Adipocyte (in vitro differentiated cells): ENCODE measurements around the gene CYP11A1.
A peak's percentile ranks its signal among the peaks of the same experiment; 100 is the strongest.

Experiments used
- DNase-seq: peaks from one replicate; pipeline ENCODE4 v3.0.0-alpha.2; 2015; ENCODE audit warnings: low read depth
- H3K27me3 ChIP-seq: replicated peaks from 2 replicates; pipeline ENCODE4 v1.7.0; 2013; ENCODE audit warnings: mild to moderate bottlenecking, low read length, moderate library complexity; ENCODE audit not compliant: control insufficient read depth, insufficient read depth
- H3K36me3 ChIP-seq: 2 replicates; pipeline ENCODE4 v1.7.0; 2013; ENCODE audit warnings: low read length, mild to moderate bottlenecking, moderate library complexity; ENCODE audit not compliant: control insufficient read depth, insufficient read depth, severe bottlenecking
- H3K4me1 ChIP-seq: 2 replicates; pipeline ENCODE4 v1.7.0; 2013; ENCODE audit warnings: mild to moderate bottlenecking, low read length, moderate library complexity; ENCODE audit not compliant: control insufficient read depth, insufficient read depth
- H3K4me3 ChIP-seq: 2 replicates; pipeline ENCODE4 v1.7.0; 2013; ENCODE audit warnings: mild to moderate bottlenecking, low read length, moderate library complexity
- H3K9ac ChIP-seq: 2 replicates; pipeline ENCODE4 v1.7.0; 2013; ENCODE audit warnings: mild to moderate bottlenecking, low read length, moderate library complexity
- H3K9me3 ChIP-seq: 2 replicates; pipeline ENCODE4 v1.7.0; 2013; ENCODE audit warnings: mild to moderate bottlenecking, low read length, moderate library complexity; ENCODE audit not compliant: control insufficient read depth

Gene CYP11A1

DNA sequence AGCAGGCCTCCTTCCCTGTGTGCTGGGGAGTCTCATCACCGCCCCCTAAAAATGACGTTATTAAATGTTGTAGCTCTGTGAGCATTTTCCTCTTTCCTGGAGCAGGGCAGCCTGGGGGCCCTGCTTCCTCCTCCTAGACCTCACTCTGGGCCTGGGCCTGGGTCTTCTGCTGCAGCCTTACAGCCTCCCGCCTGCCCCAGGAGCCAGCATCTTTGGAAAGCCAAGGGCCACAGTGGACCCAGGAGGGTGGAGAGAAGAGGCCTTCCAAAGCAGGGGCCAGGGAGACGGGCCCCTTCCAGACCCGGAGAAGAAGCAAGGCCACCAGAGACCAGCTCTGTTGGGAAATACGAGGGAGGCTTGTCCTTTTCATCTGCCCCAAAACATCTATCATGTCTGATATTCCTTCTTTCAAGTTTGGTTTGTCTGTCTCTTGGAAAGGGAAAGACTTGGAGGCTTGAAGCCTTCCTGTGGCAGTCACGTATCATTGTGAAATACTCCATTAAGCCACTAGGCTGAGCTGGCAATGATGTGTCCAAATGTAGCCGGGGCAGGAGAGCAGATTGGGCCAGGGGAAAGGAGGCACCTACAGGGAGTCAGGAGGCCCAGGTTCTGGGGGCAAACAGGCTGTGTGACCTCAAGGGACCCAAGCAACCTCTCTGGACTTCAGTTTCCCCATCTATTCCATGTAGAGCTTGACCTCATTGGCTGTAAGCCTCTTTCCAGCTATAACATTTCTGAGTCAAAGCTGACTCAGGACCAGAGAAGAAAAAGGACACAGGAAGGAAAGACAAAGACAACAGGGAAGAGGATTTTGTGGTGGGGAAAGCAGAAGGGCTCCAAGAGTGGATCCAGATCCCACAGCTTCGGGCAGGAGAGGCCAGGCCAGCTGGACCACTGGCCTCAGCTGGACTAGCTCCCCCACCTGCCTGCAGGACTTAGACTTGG lies 31.1 kb downstream of the CYP11A1 start:
- no peaks in the 10 kb centered on the region for H3K27me3 ChIP-seq
- peak overlapping the region; percentile 28 for H3K9ac ChIP-seq
- H3K9me3 ChIP-seq, result no peaks in the 10 kb centered on the region
- H3K36me3 ChIP-seq, result no peaks in the 10 kb centered on the region
- peak; percentile 19 for DNase-seq
- H3K4me1 ChIP-seq, result peaks cover 26% of the 10 kb centered on the region
- no peak overlapping the region for H3K4me3 ChIP-seq

DNA sequence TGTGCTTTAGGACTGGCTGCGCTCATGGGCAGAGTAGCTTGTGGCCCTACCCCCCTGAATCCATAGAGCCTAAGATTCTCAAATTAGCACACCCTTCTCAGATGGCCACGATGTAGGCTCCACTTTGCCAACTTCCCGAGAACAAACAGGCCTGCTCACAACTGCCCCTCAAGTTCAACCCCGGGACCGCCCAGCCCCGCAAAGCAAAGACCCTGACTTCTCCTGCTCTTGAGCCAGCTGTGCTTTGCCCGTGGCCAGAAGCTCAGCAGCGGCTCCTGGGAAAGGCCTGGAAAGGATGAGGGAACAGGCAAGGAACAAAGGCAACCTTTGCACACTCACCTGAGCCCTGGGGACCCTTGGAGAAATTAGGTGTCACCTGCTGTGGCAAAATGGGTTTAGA lies 32.0 kb downstream of the CYP11A1 start:
- DNase-seq, result no peak
- H3K36me3 ChIP-seq, result no peaks in the 10 kb centered on the region
- H3K4me3 ChIP-seq, result no peak overlapping the region
- H3K27me3 ChIP-seq, result no peaks in the 10 kb centered on the region
- H3K9me3 ChIP-seq, result no peaks in the 10 kb centered on the region
- no peak overlapping the region for H3K9ac ChIP-seq
- H3K4me1 ChIP-seq, result peaks cover 20% of the 10 kb centered on the region

DNA sequence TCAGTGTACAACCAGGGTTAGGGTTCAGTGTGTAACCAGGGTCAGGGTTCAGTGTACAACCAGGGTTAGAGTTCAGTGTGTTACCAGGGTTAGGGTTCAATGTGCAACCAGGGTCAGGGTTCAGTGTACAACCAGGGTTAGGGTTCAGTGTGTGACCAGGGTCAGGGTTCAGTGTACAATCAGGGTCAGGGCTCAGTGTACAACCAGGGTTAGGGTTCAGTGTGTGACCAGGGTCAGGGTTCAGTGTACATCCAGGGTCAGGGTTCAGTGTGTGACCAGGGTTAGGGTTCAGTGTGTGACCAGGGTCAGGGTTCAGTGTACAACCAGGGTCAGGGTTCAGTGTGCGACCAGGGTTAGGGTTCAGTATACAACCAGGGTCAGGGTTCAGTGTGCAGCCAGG lies 33.3 kb downstream of the CYP11A1 start:
- H3K9ac ChIP-seq, result no peak overlapping the region
- H3K9me3 ChIP-seq, result no peaks in the 10 kb centered on the region
- peaks cover 9% of the 10 kb centered on the region for H3K4me1 ChIP-seq
- no peaks in the 10 kb centered on the region for H3K36me3 ChIP-seq
- H3K4me3 ChIP-seq, result no peak overlapping the region
- DNase-seq, result no peak
- no peaks in the 10 kb centered on the region for H3K27me3 ChIP-seq

DNA sequence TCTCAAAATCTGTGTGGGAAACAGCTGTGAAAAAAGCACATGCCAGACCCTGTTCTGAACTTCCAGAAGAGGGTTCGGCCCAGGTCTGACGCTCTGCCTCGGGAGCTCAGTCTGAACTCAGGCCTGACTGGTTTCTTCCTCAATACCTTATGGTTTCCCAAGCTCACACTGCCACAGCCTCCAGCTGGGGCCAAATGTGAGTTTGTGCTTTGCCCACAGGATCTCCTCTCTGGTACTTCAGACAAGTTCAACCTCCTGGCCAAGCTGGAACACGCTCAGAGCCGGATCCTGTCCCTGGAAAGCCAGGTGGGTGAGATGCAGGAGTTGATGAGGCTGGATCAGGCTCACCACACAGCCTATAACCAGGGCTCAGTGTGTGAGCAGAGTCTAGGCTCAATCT lies 33.8 kb downstream of the CYP11A1 start:
- no peaks in the 10 kb centered on the region for H3K27me3 ChIP-seq
- H3K36me3 ChIP-seq, result no peaks in the 10 kb centered on the region
- H3K9ac ChIP-seq, result no peak overlapping the region
- DNase-seq, result no peak
- H3K4me3 ChIP-seq, result no peak overlapping the region
- H3K9me3 ChIP-seq, result no peaks in the 10 kb centered on the region
- H3K4me1 ChIP-seq, result peaks cover 9% of the 10 kb centered on the region

DNA sequence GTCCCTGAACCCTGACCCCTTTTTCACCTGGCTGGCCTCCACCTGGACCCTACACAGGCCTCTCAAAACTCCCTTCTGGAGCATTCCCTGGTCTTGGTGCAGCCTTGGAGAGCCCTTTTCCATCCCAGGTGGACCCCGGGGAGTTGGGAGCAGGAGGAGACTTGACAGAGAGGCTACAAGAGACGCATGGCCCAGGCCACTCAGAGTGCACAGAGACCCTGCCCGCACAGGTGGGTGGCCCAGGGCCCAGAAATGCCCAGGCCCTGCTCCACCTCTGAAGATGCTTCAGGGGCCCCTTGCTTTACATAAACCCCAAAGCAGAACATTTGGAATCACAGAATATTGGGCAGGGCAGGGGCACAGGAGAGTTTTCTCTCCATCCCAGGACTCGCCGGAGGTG lies 34.4 kb downstream of the CYP11A1 start:
- Histone ChIP-seq H3K9ac (no peak overlapping the region), H3K9me3 (no peaks in the 10 kb centered on the region), H3K4me1 (peaks cover 9% of the 10 kb centered on the region), H3K27me3 (no peaks in the 10 kb centered on the region), H3K4me3 (no peak overlapping the region), H3K36me3 (no peaks in the 10 kb centered on the region)
- no peak for DNase-seq

DNA sequence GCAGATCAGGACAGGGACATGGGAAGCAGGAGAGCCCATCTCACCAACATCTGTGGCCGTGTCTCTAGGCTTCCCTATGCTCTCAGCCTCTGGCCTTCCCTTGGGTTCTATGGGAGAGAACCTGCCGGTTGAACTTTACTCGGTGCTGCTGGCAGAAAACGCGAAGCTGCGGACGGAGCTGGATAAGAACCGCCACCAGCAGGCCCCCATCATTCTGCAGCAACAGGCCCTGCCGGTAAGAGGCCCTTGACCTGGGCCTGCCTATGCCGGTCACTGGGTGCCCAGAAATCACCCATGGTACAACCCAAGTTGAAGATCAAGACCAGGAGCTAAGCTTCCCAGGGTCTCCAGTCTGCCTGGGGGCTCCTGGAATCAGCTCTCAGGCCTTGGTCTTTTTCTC lies 34.8 kb downstream of the CYP11A1 start:
- no peak overlapping the region for H3K9ac ChIP-seq
- H3K4me3 ChIP-seq, result no peak overlapping the region
- H3K9me3 ChIP-seq, result no peaks in the 10 kb centered on the region
- peaks cover 9% of the 10 kb centered on the region for H3K4me1 ChIP-seq
- no peaks in the 10 kb centered on the region for H3K36me3 ChIP-seq
- no peak for DNase-seq
- H3K27me3 ChIP-seq, result no peaks in the 10 kb centered on the region

DNA sequence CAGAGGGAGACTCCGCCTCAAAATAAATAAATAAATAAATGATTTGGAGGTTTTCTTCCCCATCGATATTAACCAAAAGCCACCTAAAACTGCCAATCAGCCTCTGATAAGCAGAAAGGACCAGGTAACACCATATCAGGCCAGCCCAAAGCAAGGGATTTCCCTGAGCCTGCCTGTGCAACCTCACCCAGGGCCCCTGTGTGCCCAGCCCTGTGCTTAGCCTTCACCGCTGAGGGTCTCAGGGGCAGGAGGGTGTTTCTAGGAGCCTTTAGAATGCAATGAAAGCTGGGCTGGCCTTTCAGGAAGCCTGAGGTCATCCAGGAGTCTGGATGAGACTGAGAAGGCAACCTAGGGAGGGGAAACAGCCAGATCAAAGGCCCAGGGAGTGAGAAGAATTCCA lies 35.4 kb downstream of the CYP11A1 start:
- Histone ChIP-seq H3K36me3 (no peaks in the 10 kb centered on the region), H3K27me3 (no peaks in the 10 kb centered on the region), H3K4me1 (peaks cover 6% of the 10 kb centered on the region), H3K9me3 (no peaks in the 10 kb centered on the region), H3K9ac (no peak overlapping the region), H3K4me3 (no peak overlapping the region)
- DNase-seq, result no peak

DNA sequence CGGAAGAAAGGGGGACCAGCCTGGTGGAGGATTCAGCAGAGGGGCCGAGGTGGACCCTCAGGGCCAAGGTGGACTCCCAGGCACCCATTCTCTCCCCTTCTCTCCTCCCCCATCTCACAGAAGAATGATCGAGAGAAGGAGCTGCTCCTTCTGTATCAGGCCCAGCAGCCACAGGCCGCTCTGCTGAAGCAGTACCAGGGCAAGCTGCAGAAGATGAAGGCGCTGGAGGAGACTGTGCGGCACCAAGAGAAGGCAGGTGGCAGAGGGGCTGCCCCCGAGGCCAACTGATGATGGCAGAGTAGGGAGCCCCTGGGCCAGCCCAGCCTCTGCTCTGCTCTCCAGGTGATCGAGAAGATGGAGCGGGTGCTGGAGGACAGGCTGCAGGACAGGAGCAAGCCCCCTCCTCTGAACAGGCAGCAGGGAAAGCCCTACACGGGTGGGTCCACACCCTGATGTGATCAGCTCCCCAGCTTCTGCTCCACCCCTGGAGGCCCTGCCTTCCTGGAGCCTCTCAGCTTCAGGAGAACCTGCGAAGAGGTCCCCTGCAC lies 36.5 kb downstream of the CYP11A1 start:
- Histone ChIP-seq H3K4me1 (no peaks in the 10 kb centered on the region), H3K4me3 (no peak overlapping the region), H3K27me3 (peaks cover 5% of the 10 kb centered on the region), H3K9me3 (no peaks in the 10 kb centered on the region), H3K9ac (no peak overlapping the region), H3K36me3 (no peaks in the 10 kb centered on the region)
- no peak for DNase-seq

DNA sequence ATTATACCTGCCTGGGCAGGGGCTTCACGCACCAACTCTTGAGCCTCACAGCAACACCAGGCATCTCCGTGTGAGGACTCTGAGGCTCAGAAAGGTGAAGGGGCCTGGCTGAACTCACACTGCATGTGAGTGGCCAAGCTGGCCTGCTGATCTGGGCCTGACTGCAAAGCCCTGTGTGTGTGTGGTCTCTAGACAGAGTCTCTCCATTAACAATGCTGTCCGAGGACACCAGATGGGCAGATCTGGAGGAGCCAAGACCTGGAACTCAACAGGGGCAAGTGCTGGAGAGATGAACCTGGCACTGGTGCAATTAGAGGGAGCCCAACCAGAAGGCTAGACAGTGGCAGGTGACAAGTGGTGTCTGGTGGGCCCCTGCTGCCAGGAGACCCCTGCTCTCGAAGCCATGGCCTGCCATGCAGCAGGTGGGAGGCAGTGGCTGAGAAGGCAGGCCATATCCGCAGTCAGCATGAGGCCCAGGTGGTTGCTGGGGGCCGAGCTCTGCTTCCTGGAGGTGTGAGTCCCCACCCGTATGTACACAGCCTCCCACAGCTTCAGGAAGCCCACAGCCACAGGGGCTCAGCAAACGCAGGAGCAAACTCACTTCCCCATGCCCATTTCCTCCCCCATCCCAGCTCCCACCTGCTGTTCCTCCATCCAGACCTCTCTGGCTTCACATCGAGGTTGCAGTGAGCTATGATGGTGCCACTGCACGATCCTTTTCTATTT lies 39.0 kb downstream of the CYP11A1 start:
- Histone ChIP-seq H3K9me3 (no peaks in the 10 kb centered on the region), H3K4me1 (no peaks in the 10 kb centered on the region), H3K4me3 (no peak overlapping the region), H3K36me3 (no peaks in the 10 kb centered on the region), H3K27me3 (peaks cover 5% of the 10 kb centered on the region), H3K9ac (no peak overlapping the region)
- no peak for DNase-seq

DNA sequence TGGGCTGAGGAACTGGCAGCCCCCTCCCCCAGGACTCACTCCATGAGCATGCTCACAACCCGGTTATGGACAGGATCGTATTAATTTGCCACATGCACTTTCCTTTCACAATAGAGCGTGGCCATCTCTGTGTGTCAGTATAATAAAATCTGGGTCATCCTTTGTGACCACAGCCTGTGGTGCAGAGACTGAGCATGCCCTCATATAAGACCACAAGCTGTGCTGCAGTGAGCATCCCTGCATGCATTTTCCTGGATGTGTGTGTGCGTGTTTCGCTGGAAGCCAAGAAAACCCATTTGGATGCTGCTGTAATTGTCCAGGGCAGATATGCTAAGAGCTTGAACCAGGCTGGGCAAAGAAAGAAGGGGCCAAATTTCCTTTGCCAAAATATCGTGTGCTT lies 39.7 kb downstream of the CYP11A1 start:
- Histone ChIP-seq H3K4me1 (peaks cover 3% of the 10 kb centered on the region), H3K36me3 (no peaks in the 10 kb centered on the region), H3K9ac (no peak overlapping the region), H3K27me3 (peaks cover 5% of the 10 kb centered on the region), H3K4me3 (no peak overlapping the region), H3K9me3 (no peaks in the 10 kb centered on the region)
- no peak for DNase-seq

DNA sequence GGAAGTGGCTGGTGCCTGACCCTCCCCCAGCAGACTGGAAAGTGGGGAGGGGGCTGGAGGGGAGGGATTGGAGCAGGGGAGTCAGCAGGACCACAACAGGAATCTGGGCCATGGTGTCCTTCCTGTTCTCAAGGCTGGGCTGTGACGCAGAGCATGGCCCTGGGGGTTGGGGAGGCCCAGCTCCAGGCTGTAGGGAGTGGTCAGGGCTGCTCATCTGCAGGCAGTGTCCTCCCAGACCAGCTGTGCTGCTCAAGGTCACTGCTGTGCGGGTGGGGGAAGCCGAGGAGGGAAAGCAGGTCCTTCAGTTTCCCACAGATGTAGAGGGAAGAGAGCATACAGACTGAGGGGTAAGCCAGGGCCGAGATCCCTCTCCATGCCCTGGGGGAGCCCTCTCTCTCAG lies 40.7 kb downstream of the CYP11A1 start:
- Histone ChIP-seq H3K4me1 (peaks cover 11% of the 10 kb centered on the region), H3K36me3 (no peaks in the 10 kb centered on the region), H3K9me3 (no peaks in the 10 kb centered on the region), H3K9ac (no peak overlapping the region), H3K4me3 (no peak overlapping the region), H3K27me3 (peaks cover 5% of the 10 kb centered on the region)
- DNase-seq, result no peak
